Measurements from ENCODE around the gene ZBTB12. TPM values are rescaled to one million over a fixed set of nuclear protein-coding genes. Genes with fewer than 3 reads are reported as not detected.
A peak's percentile ranks its signal among the peaks of the same experiment; 100 is the strongest.

The ZBTB12 gene
- total RNA-seq, 2 experiments from 2014 or later, result 1.4 to 1.9 TPM

DNA sequence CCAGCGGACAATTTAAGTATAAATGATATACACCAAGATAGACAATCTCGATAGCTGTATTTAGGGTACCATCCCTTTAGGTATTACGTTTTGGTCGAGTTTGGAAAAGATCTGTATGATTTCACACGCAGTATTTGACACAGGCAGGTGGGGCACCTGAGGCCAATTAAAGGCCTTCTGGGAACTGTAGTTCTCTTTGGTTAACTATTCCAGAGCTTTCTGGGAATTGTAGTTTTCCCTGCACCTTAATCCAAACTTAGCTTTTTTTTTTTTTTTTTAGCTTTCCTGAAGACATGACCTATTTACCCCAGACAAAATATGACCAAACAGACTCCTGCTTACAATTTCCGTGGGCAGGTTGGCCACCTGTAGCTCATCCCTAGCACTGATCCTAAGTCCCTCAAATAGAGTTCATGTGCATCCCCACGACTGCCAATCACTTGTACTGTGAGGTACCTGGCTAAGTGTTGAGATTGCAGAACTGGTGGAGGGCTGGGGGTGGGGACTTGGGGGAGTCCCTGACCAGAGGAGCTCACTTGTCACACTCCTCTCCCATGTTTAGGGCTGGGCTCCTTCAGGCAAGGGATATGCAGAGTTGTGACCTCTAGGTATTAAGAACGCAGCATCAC is 3.4 kb downstream of the ZBTB12 start:
- H3K27me3 Mint-ChIP-seq, result no peaks in the 10 kb centered on the region
- DNase-seq, result no peak
- peaks cover 34% of the 10 kb centered on the region for H3K4me1 Mint-ChIP-seq
- POLR2A ChIA-PET, result interaction anchor here (0.6 to 1.9 kb wide), 13 partner anchors 9 to 947 kb away, joined by 3 to 13 read pairs (median 4); partner anchors contain the start of genes ABHD16A, BAG6, DXO and NELFE
- H3K4me3 Mint-ChIP-seq, result peak overlapping the region; percentile 98
- no peaks in the 10 kb centered on the region for H3K9me3 Mint-ChIP-seq
- peak; percentile 11 for ATAC-seq (ENCODE audit: low read depth)
- H3K36me3 Mint-ChIP-seq, result peaks cover 9% of the 10 kb centered on the region
- H3K27ac Mint-ChIP-seq, result peak overlapping the region; percentile 94

DNA sequence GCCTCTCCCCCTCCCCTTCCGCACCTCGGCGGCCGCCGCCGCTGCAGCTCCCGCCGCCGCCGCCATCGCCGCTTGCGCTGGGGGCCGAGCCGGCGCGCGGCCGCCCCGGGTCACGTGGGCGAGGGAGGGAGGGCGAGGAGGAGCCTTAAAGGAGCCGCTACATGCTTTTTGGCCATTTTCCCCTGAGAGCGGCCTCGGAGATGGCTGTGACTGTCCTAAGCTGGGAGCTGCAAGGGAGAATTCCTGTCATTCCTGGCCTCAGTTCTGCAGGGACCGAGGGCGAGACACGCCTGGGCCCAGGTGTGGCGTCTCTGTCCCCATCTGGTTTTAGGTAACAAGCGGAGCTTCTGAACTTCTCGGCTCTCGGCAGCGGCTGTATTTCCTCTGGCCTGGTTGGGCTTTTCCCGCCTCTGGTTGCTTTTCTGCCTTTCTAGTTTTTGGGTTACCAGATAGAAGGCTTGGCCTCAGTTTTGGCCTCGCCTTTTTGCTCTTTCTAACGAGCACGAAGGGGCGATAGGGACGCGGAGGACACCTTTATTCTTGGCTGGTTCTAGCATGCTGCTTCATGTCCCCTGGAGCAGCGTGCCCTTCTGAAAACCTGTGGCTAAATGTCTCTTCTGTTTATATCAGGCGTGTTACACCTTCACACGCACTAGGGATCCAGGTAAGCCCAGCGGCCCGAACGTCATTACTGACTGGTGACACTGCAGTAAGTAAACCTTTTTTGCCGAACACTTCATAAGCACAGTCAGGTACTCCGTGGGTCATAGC is 4.1 kb downstream of the ZBTB12 start, which contains the start of gene EHMT2:
TSS of gene EHMT2 (minus strand) at position 87 of the 771 bp plus-strand sequence. CDS start at position 66, 21 bp downstream.
- no peaks in the 10 kb centered on the region for H3K9me3 Mint-ChIP-seq
- POLR2A ChIA-PET, result interaction anchor here (0.6 to 1.9 kb wide), 23 partner anchors 8 to 1075 kb away, joined by 3 to 13 read pairs (median 4); partner anchors contain the start of genes ABHD16A, ATF6B, BAG6 and DDX39B
- H3K4me1 Mint-ChIP-seq, result peaks cover 36% of the 10 kb centered on the region
- no peaks in the 10 kb centered on the region for H3K27me3 Mint-ChIP-seq
- H3K4me3 Mint-ChIP-seq, result peak within 1 kb of the TSS; percentile 98
- H3K36me3 Mint-ChIP-seq, result peaks cover 11% of the 10 kb centered on the region
- DNase-seq (peak; percentile 93), ATAC-seq (ENCODE audit: low read depth) (peak; percentile 62)
- peak within 1 kb of the TSS; percentile 94 for H3K27ac Mint-ChIP-seq

DNA sequence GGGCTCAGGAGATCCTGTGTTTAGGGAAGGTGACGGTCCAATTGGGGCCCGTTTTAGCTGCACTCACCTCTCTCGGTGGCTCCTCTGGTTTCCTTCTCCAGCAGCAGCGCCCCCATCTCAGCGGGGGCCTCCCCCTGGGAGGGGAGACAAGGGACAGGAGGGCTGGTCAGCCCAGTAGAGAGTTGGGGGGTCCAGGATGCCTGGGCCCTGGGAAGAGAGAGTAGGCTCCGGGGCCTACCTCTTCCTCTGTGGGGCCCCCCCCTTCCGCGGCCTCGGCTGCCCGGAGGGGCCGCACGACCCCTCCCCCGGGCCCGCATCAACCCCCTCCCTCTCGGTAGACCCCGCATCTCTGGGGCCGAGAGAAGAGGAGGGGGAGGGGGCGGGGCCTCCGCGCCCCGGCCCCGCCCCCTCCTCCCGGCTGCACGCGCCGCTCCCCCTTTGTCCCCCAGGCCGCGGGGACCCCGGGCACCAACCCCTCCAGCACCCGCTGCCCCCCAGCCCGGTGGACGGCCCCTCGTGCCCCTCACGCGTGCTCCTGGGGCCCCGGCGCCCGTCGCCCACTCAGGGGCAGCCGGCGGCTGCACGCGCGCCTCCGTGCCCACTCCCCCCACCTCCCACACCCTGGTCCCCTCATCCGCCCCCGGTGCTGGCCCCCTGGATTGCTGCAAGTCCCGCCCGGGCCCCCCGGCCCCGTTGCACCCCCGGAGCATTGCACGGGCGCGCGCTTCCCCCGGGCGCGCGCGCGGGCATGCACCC is 4.9 kb downstream of the ZBTB12 start:
- H3K9me3 Mint-ChIP-seq, result no peaks in the 10 kb centered on the region
- POLR2A ChIA-PET, result interaction anchor here (0.6 to 1.9 kb wide), 18 partner anchors 8 to 1075 kb away, joined by 3 to 13 read pairs (median 4); partner anchors contain the start of genes ABHD16A, ATF6B, BAG6 and DDX39B

DNA sequence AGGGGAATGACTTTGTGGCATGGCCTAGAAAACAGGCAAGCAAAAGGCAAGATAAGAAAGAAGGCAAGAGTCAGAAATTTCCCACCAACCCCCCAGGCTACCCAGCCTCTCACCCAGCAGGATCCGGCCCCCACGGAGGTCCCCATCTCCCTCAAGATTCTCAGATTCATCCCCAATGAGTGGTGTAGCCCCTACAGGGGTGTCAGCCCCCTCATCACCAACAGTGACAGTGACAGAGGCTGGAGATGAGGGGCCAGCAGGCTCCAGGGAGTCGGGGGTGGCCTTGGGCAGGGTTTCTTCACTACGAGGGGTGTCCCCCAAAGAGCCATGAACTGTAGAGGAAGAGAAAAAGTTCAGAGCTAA is 5.4 kb downstream of the ZBTB12 start:
- H3K9me3 Mint-ChIP-seq, result no peaks in the 10 kb centered on the region
- POLR2A ChIA-PET, result interaction anchor here (1.1 to 1.9 kb wide), 3 partner anchors 61 to 1076 kb away, joined by 4 to 6 read pairs (median 5); partner anchors contain the start of gene DDX39B
- peak overlapping the region; percentile 91 for H3K4me3 Mint-ChIP-seq
- DNase-seq (no peak), ATAC-seq (ENCODE audit: low read depth) (no peak)
- H3K27ac Mint-ChIP-seq, result peak overlapping the region; percentile 89
- peaks cover 32% of the 10 kb centered on the region for H3K4me1 Mint-ChIP-seq
- H3K27me3 Mint-ChIP-seq, result no peaks in the 10 kb centered on the region
- H3K36me3 Mint-ChIP-seq, result peaks cover 14% of the 10 kb centered on the region

More for the DNA sequence above, 4.9 kb downstream of the ZBTB12 start:
- Mint-ChIP-seq H3K27me3 (no peaks in the 10 kb centered on the region), H3K4me3 (peak overlapping the region; percentile 91), H3K36me3 (peaks cover 14% of the 10 kb centered on the region), H3K27ac (peak overlapping the region; percentile 89), H3K4me1 (peaks cover 32% of the 10 kb centered on the region)
- peak; percentile 45 for DNase-seq
- peak; percentile 3 for ATAC-seq (ENCODE audit: low read depth)

DNA sequence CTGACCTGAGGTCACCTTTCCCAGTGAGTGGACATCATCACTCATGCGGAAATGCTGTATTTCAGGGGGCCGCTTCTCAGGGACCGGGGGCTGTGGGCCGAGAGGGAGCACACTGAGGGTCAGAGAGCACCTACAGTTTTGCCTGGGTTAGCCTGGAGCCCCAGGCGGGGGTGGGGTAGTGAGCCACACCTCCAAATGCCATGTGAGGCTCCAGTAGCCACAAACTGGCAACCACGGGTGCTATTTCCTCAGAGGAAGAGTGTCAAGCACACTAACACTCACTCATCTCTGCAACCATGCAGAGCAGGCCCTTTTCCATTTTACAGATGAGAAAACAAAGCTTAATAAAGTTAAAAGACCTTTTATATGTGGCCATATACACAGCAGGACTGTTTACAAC is 9.1 kb downstream of the ZBTB12 start:
- H3K36me3 Mint-ChIP-seq, result peaks cover 19% of the 10 kb centered on the region
- no peaks in the 10 kb centered on the region for H3K9me3 Mint-ChIP-seq
- POLR2A ChIA-PET, result no interaction called here
- no peaks in the 10 kb centered on the region for H3K27me3 Mint-ChIP-seq
- H3K27ac Mint-ChIP-seq, result no peak overlapping the region
- peaks cover 17% of the 10 kb centered on the region for H3K4me1 Mint-ChIP-seq
- H3K4me3 Mint-ChIP-seq, result no peak overlapping the region
- no peak for DNase-seq
- ATAC-seq (ENCODE audit: low read depth), result no peak

DNA sequence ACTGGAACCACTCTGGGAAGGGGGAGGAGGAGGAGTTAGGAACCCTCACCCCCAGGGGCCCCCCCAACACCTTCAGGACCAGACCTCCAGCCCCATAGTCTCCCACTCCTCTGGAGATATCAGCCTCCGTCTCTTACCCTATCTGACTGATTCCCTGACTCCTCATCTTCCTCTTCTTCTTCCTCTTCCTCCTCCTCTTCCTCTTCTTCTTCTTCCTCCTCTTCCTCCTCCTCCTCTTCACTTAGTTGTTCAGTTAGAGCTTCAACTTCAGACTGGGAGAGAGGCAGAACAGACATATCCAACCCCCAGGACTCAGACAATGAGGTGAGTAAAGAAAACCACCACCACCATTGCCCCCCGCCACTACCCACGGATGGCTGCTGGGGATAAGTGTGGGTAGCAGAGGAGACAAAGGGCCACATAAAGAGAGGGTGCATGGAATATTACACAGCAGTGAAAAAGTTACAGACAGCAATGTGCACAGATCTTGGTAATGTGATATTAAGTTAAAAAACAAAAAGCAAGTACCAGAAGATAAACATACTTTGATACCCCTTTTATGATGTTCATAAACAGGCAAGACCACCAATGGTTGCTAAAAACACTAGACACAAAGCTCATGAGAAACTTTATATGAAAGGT is 12.4 kb downstream of the ZBTB12 start:
- POLR2A ChIA-PET, result interaction anchor here (0.5 to 0.8 kb wide), 2 partner anchors 8 to 9 kb away, joined by 3 to 7 read pairs; partner anchors contain the start of gene EHMT2
- DNase-seq (no peak), ATAC-seq (ENCODE audit: low read depth) (no peak)
- Mint-ChIP-seq H3K27ac (no peak overlapping the region), H3K36me3 (peaks cover 19% of the 10 kb centered on the region), H3K4me3 (no peak overlapping the region), H3K9me3 (no peaks in the 10 kb centered on the region), H3K4me1 (peaks cover 5% of the 10 kb centered on the region), H3K27me3 (no peaks in the 10 kb centered on the region)

DNA sequence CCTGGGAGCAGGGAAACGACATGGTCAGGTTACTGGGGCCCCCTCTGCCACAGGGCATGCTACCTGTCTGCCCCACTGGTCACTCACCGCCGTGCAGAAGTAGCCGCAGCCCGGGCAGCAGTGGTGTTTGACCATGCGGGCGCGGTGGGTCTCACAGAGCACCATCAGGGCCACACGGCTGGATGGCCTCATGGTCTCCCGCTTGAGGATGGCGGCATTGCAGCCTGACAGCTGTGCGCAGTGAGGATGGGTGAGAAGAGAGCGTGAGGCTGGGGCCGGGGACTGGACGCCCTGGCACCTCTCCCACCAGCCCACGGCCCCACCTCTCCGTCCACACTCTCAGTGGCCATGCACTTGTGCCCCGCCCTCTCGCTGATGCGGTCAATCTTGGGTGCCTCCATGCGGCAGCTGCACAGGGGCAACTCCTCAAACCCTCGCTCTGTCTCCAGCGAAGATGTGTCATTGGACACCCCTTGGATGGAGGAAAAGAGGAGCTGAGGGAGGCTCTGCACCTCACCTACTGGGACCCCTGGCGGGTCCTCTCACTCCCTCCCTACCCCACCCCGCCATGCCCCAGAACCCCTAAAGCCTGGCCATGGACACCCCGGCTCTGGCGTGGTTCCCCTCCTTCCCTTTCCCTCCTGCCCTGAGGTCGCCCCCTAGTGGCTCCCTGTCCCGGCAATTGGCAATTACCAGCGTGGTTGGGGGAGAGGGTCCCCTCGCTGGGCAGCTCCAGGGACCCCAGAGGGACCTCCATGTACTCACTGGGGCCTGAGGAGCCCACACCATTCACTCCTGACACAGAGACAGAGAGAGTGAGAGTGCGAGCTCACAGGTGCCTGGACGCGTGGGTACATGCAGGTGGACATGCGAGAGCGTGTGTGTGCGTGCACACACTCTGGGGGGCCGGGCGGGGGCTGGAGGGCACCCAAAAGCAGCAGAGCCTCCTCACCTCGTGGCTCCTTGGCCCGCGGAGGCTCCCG is 13.3 kb downstream of the ZBTB12 start:
- POLR2A ChIA-PET, result interaction anchor here (0.7 to 1.6 kb wide), 3 partner anchors 9 to 53 kb away, joined by 3 to 7 read pairs (median 4); partner anchors contain the start of gene EHMT2
- no peak overlapping the region for H3K27ac Mint-ChIP-seq
- peak; percentile 55 for ATAC-seq (ENCODE audit: low read depth)
- DNase-seq, result peak; percentile 75
- H3K36me3 Mint-ChIP-seq, result peaks cover 19% of the 10 kb centered on the region
- no peak overlapping the region for H3K4me3 Mint-ChIP-seq
- H3K9me3 Mint-ChIP-seq, result no peaks in the 10 kb centered on the region
- H3K27me3 Mint-ChIP-seq, result no peaks in the 10 kb centered on the region
- H3K4me1 Mint-ChIP-seq, result peaks cover 4% of the 10 kb centered on the region

DNA sequence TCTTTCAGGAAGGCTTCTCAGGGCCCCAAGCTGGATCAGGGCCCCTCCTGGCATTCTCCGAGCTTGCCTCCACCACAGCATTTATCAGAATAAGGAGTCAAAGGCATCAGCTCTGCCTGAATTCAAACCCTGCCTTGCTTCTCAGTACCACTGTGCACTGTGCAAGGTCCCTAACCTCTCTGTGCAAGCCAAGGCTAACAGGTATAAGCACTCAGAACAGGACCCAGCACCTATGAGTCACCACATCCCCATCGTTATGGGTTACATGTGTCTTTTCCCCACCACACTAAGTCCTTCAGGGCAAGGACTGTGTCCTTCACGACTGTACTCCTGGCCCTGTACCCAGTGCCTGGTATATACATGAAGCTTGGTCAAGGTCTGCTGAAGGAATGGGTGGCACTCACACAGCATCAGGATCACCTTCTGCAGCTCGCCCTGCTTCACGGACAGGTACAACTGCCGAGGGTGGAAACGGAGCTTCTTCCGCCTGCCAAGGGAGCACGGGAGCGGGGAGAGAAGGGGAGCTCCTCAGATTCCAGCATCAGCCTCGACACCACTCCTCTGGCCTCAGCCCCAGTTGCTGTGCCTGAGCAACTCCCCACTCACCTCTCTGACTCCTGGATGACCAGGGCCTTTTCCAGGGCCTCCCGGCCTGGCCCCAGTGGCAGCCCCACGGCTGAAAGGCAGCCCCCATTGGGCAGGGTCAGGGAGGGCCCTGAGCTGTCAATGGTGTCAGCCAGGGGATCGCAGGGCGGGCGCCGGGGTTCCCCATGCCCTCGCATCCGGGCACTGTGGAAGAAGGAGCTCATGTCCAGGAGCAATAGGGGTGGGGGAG is 14.5 kb downstream of the ZBTB12 start:
- no peak overlapping the region for H3K27ac Mint-ChIP-seq
- no peaks in the 10 kb centered on the region for H3K9me3 Mint-ChIP-seq
- peaks cover 20% of the 10 kb centered on the region for H3K36me3 Mint-ChIP-seq
- H3K4me1 Mint-ChIP-seq, result no peaks in the 10 kb centered on the region
- ATAC-seq (ENCODE audit: low read depth) (no peak), DNase-seq (no peak)
- no peak overlapping the region for H3K4me3 Mint-ChIP-seq
- no peaks in the 10 kb centered on the region for H3K27me3 Mint-ChIP-seq
- POLR2A ChIA-PET, result interaction anchor here (0.7 to 1.6 kb wide), 2 partner anchors 12 to 23 kb away, joined by 3 to 4 read pairs; no protein-coding TSS in a partner anchor

DNA sequence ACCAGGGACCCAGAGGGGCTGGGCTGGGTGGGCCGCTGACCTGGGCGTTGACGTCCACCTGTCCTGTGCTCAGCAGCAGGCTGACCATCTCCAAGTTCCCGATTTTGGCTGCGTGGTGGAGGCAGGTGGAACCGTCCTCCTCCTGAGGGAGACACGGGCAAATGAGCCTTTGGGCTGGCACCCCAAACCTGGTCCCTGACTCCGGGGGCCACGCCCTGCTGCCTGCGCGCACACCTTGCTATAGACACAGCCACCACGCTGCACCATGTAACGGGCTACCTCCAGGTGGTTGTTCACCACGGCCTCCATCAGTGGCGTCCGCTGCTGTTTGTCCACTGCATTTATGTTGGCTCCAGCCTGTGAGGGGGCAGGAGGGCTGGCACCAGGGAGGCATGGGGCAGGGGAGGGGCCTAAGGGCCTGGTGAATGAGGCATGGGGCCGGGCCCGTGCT is 15.3 kb downstream of the ZBTB12 start:
- no peak for ATAC-seq (ENCODE audit: low read depth)
- no peak overlapping the region for H3K27ac Mint-ChIP-seq
- no peak for DNase-seq
- H3K4me1 Mint-ChIP-seq, result no peaks in the 10 kb centered on the region
- H3K36me3 Mint-ChIP-seq, result peaks cover 20% of the 10 kb centered on the region
- no peaks in the 10 kb centered on the region for H3K27me3 Mint-ChIP-seq
- no peaks in the 10 kb centered on the region for H3K9me3 Mint-ChIP-seq
- POLR2A ChIA-PET, result no interaction called here
- no peak overlapping the region for H3K4me3 Mint-ChIP-seq

DNA sequence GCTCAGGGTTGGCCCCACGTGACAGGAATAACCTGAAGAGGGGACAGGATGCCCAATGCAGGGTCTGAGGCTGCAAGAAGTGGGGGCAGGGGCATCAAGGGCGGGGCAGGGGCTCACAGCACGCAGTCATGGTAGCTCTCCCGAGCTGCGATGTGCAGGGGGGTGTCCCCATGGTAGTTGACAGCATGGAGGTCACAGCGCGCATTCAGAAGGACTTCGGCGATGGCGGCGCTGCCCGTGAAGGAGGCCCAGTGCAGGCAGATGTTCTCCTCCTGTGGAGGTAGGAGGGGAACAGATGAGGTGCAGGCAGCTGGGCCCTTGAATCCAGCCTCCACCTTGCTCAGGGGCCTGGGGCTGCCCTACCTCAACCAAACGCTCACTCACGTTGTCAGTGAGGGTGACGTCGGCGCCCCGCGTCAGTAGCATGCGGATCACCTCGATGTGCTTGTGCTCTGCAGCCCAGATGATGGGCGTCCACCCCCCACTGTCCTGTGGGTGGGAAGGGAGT is 17.3 kb downstream of the ZBTB12 start:
- POLR2A ChIA-PET, result no interaction called here
- ATAC-seq (ENCODE audit: low read depth) (no peak), DNase-seq (no peak)
- Mint-ChIP-seq H3K4me1 (no peaks in the 10 kb centered on the region), H3K4me3 (no peak overlapping the region), H3K27ac (no peak overlapping the region), H3K27me3 (no peaks in the 10 kb centered on the region), H3K9me3 (no peaks in the 10 kb centered on the region), H3K36me3 (peaks cover 22% of the 10 kb centered on the region)

DNA sequence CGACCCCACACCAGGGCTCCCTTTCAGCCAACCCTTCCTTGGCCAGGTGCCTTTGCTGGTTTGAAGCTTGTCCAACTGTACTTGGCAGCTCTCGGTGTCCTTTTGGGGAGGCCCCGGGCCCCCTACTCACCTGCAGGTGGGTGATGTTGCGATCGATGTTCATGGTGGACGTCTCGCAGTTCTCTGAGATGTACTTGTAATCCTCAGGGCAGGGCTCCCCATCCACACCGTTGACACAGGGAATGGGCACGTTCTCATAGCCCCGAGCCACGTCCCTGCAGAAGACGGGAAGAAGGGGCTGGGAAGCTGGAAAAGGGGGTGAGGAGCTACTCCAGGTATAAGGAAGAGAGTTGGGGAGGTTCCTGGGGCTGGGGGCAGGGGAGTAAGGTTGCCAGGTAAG is 18.2 kb downstream of the ZBTB12 start:
- Mint-ChIP-seq H3K36me3 (peaks cover 23% of the 10 kb centered on the region), H3K4me1 (no peaks in the 10 kb centered on the region), H3K27me3 (no peaks in the 10 kb centered on the region), H3K27ac (no peak overlapping the region), H3K9me3 (no peaks in the 10 kb centered on the region), H3K4me3 (no peak overlapping the region)
- no peak for ATAC-seq (ENCODE audit: low read depth)
- DNase-seq, result no peak
- POLR2A ChIA-PET, result no interaction called here
